NCI-H146 treated with DMSO at 0.1 percent for 48 hours (cell line): ENCODE measurements around the gene BAK1.
A peak's percentile ranks its signal among the peaks of the same experiment; 100 is the strongest.

Experiments used
- DNase-seq: peaks from one replicate; lab custom pipeline; 2025; ENCODE audit not compliant: unreplicated experiment; lab: John Stamatoyannopoulos, UW

The BAK1 gene

DNA sequence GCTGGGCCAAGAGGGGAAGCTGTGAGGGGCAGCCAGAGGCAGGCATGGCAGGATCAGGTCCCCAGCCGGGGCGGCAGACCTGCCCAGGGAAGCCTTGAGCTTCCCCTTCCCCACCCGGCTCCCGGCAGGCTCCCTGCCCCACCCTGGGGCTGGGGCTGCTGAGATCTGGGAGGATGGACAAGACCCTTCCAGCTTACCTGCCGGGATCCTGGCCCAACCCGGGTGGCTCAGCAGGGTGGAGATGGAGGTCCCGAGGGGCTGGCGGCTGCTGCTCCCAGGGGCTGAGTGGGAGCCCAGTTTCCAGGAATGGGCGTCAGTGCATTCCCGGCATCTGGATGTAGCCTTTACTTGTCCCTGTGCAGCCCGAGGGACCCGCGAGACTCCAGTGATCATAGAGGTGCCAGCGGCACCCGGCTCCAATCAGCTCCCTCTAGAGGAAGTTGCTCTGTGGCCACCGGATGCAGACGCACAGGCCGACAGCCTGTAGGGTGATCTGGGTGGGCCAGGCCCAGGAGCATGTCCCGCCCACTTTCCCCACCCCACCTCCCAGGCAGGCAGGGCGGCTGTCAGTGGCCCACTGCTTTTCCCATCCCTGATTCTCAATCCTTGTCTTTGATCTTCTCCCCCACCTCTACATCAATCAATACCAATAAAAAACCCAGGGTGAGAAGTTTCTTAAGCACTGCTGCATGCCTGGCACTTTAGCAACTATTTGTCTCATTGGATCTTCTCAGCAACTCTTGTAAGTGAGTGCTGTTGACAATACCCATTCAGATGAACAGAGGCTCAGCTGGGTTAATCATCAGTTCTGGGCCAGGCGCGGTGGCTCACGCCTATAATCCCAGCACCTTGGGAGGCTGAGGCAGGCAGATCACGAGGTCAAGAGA lies at the start of gene BAK1:
Gene BAK1 (minus strand): TSS at position 449 of the 887 bp plus-strand sequence. CDS start 2,672 bp downstream, outside the sequence.
- DNase-seq, result peak; percentile 84

DNA sequence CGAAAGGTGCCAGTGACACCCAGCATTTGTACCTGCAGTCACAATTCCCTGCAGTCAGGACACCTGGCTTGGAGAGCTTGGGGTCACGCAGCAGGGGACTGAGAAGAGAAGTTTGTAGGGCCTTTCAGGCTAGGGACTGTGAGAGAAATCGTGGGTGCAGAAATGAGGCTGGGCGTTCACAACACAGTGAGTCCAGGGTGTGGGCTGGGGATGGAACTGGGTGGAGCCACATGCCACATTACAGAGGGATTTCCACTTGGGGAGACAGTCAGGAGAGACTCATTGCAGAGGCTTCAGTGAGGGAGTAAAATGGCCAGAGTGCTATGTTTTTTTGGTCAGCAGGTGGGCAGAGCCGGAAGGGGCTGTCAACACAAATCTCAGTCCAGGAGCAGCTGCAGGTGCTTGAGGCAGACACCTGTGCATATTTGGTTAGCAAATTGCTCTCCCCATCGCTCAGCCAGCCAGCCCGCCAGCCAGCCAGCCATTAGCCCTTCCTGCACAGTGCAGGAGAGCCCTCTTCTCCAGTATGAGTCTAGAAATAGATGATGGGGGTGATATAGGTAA lies 48.4 kb upstream of the BAK1 start:
- peak; percentile 96 for DNase-seq

DNA sequence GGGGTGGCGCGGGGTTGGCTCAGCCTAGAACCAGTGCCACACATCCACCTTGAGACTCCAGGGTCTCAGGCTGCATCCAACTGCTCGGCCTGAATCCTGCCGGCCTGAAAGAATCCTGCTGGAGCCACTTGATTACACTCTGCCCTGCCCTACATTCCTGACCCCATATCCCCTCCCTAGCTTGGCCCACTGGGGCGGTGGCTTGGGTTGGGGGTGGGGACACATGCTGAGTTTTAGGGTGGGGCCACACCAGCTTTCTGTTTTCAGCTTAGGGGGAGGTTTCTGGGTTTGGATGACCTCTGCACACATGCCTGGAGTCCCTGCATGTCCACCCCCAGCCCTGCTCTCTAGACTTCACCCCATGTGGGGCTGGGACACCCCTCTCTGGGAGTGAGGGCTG lies 47.8 kb upstream of the BAK1 start:
- DNase-seq, result no peak

DNA sequence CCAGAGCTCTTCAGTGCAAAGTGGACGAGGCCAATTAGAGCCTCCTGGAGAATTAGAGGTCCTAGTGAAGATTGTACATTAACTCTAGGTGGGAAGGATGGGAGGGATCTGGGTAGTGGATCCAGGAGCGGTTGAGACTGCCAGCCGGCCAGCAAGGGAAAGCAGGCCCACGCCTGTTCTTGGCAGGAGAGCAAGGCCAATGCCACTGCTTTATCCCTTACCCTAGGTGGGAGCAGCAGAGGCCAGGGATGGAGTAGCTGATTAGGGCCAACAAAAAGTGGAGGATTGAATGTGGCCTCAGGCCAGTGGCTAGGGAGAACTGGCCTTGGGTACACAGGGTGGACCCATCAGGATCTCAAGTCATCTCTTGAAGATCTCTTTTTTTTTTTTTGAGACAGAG lies 44.8 kb upstream of the BAK1 start:
- DNase-seq, result no peak

DNA sequence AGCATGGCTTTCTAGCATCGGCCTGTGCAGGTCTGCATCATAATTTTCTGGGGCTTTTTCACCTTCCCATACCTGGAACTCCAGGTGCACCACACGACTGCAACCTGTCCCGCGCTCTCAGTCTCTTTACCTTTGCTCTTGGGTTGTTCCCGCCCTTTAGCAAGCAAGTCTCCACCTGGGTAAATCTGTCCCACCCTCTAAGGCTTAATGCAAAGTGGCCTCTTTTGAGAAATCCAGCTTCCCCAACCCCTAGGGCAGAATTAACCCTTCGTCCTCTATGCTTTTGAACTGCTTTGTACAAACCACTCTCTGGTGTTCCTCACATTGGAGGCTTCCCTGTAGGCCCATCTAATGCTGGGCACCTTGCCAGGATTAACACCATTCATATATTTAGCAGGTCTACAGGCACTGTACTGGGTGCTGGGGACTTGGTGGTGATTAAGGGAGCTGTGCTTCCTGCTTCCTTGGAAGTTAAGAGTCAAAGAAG lies 43.9 kb upstream of the BAK1 start:
- DNase-seq, result no peak

DNA sequence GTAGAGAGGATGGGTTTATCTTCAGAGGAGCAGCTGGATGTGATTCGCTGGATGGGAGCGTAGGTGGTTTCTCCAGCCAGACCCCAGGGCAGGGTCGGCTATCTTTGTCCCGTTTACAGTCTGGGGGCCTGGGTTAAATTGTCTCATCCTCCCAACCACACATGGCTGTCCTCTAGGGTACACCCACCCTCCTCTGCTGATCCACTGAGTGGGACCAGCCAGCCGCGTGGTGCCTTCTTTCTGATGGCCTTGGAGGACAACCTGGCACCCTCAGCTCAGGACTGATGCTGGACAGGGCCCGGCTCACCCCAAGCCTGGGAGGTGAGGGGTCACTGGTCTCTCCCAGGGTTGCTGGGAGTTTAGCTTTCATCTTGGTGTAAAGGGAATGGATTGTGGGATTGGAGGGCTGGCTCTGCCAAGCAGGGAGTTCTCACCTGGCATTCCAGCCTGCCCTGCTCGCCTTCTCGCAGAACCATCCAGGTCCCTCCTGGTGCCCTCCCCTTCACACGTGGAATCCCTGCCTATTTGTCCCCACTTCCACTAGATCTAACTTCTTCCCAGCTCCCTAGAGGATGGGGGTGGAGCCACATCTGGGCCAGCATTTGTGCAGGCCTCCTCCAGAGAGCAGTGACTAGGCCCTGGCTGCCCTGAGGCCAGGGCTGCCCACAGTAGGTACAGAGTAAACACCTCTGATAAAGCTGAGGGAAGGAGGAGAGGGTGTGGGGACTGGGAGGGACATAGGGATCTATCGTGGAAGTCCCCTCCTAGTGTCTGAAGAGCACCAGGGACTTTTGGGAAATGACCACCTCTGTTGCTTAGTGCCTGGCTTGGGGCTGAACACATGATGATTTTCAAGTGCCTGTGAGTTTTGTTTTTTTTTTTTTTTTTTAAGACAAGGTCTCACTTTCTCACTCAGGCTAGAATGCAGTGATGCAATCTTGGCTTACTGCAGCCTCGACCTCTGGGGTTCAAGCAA lies 42.7 kb upstream of the BAK1 start:
- no peak for DNase-seq

DNA sequence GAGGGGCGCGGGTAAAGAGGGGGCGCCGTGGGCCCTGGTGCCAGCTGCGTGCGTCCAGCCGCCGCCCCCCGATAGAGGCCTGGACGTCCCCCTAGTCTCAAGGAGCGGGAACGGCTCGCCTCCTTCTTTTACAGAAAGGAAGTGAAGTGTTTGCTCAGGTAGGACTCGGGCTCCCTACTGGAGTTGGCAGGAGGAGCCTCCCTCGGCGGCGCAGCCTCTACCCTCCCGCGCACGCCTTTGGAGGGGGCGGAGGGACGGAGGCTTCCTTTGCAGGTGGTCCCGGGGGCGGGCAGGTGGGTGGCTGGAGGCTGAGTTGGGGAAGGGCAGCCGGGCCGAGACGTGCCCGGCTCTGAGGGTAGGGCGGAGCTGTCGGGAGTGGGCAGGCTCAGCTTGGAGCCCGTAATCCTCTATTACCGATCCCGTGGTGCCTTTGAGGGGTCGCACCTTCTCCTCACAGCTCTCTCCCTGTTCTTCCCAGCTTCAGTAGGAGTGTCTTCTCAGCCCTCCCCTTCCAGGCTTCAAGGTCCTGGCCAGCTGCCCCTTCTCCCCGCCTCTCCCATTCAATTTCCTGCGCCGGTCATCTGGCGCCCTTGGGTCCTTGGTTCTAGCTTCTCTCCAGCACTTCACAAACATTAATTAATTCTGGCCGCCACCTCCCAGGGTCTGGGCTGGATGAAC lies 41.8 kb upstream of the BAK1 start:
- peak; percentile 77 for DNase-seq

DNA sequence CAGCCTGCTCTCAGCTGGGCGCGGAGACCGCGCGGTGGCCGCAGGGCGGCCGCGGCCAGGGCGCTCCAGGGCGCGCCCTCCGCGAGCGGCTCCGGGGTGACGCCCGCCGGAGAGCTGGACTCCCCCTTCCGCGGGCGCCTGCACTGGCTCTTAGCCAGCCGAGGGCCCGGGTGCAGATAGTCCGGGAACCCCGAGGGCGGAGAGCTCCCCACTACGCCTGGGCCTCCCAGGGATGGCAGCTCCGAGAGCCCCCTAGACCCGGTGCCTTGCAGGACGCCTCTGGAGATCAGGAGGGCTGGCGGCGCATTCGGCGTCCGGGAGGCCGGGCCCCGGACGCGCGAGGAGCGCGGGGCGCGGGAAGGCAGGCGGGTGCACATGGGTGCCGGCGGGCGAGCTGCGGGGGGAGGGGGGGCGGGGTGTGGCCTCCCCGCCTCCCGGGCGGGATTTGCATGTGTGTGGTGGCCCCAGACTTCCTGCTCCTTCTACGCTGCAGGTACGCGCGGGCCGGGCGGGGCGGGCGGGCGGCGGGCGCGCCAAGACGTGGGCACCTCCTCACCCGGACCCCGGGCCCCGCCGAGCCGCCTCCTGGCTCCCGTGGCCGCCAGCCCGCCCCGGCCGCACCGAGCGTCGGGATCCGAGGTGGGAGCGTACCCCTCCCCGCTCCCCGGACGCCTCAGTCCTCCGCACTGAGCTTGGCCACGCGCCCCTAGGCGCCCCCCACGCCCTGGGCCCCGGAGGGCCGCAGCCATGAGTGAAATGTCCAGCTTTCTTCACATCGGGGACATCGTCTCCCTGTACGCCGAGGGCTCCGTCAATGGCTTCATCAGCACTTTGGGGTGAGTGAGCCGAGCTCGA lies 41.0 kb upstream of the BAK1 start, which contains the start of gene ITPR3:
Gene ITPR3 (plus strand): TSS at position 467 of the 855 bp plus-strand sequence. CDS start 281 bp downstream, at position 748.
- peak; percentile 36 for DNase-seq

DNA sequence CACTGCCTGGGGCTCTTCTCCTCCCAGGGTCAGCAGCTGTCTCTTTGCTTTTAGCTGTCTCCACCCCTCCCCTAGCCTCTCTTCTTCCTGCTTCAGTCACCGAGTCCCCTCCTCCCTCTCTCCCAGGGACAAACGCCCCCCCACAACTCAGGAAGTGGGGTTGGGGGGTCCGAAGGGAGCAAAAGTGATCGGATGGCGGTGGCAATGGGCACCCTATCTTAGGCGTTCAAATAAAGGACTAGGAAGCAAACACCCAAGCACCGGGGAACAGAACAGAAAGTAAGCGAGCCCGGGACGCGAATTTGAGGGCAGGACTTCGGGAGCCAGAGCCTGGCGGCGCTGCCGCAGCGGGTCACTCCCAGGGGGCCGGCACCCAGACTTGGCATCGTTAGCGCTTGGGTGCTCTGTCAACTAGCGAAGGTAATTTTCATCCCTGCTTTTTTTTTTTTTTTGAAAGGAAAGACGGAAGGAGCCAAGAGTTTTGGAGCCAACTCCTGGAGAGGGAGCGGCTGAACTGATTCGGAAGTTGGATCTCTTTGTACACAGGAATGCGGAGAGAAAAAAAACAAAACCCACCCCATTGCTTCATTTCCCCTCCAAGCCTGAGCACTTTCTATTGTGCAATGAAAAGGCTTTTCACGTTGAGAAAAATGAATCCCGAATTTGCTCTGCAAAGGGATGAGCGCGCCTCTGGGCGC lies 40.2 kb upstream of the BAK1 start:
- no peak for DNase-seq

DNA sequence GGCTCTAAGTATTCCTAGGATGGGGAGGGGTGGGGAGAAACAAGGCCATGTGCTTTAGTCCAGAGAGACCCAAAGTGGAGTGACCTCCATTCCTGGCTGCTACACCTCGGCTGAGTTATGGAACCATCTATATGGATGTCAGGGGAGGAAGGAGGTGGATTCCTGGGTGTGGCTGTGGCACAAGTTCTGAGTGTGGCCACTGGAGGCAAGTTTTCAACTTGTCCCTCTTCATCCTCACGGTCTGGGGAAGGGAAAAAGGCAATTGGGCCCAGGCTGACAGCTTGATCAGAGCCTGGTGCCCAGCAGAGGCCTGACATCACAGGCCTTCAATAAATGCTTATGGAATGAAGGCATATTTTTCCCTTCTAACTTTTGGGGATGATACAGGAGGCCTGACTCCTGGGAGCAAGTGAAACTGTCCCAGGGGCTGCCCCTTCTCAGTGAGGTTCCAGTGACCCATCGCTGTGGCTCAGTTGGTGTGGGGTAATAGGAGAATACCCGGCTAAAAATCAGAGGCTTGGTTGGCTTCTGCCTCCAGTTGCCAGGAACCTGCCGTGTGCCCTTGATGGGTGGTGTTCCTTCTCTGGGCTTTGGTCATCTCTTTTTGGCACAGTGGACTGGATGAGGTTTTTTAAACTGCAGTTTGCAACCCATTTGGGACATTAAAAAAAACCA lies 39.2 kb upstream of the BAK1 start:
- no peak for DNase-seq

DNA sequence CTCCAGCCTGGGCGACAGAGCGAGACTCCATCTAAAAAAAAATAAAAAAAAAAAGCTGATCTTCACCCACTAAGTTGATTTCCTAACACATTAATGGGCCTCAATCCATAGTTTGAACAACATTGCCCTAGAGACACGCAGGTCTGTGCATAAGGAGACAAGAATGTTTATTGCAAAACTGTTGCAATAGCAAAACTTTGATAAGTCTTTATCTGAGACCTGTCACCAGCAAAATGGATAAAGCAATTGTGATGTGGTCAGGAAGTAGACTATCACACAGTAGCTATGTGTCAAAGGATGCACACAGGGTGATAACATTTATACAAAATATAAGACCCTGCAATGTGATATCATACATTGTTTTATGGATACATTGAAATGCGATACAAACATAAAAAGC lies 36.8 kb upstream of the BAK1 start:
- no peak for DNase-seq

DNA sequence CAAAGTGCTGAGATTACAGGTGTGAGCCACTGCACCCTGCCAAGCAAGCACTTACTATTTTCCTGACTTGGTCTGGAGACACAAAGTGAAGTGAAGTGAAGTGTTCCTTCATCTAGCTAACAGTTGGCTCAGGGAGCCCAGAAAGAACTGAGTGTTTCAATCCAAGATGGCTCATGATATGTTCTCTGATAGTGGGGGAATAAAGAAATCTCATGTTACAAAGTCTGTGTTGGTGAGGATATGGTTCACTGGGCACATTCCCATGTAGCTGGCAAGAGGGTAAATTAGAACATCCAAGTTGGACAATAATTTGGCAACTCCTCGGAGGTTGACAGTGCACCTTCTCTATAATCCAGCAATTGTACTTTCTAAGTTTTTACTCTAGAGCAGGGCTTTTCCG lies 36.0 kb upstream of the BAK1 start:
- DNase-seq, result no peak

DNA sequence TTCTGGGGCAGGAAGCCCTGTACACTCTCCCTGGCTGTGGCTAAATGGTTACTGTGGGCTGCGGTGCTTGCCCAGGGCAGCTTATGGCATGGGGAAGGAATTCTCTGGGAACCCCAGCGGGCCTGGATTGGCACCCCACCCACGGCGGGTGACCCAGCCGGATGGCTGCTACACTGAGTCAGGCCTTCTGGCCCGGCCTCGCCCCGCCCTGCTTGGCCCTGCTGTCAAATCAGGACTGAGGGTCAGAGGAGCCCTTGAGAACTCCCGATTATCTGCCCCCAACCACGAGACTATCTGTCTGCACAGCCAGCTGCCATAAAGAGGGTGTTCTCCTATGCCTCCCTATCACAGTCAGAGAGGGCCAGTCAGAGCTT lies 33.7 kb upstream of the BAK1 start:
- no peak for DNase-seq

DNA sequence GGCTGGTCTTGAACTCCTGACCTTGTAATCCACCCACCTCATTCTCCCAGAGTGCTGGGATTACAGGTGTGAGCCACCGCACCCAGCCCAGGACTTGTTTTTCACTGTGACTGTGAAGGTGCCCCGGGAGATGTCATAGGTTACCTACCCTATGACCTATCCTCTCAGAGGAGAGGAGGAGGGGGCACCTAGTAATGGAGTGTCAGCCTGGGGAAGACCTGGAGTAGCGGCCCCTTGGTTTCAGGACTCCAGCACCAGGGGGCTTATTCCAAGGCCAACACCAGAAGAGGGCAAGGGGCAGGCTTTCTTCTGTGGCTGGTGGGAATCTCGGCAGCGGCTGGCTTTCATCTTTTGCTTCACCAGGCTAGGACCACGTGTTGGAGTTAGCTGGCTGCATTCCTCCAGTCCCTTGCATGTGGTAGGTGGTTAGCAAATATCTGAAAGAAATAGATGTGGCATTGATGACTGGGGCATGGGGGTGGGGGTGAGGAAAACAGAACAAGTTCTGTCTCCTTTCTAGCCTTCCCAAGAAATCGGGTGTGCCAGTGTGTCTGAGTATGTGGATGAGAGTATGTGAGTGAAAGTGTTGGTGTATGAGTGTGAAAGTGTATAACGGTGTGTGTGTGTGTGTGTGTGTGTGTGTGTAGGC lies 33.2 kb upstream of the BAK1 start:
- DNase-seq, result no peak

DNA sequence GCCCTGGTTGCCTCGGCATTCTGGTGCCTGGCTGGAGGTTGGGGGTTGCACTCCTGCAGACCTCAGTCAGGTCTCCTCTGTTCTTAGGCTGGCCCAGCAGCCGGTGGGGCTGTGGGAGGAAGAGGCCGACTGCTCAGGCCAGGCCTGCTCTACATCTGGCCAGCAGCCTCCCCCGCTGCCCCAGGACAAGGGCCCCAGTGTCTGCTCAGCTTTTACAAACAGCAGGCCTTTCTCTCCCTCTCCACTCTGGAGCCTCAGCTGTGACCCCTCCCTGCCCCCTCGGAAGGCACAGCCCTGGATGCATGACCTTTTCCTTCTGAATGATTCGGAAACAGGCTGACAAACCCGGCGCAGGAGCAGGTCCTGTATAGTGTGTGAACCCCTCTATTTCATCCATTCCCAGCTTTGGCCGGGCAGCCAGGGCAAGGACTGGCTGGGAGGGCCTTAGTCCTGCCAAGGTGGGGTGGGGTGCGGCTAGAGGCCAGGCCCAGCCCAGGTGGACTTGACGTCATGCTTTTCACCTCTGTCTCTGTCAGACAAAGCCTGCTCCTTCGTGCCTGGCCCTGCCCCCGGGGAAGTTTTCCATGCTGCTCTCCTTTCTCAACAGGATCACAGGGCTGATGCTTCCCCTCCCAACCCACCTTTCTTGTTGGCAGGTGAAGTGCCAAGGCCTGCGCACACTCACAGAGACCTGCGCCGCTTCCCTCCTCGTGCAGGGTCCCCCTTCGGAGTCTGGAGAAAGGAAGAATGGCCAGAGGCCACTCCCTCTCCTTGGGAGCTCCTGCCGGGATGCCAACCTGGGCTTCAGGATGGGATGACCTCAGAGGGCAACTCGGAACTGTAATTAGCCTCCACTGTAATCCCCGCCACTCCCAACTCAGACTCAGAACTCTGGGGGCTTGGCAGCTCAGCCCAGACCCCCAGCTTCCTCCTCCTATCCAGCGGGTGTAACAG lies 31.0 kb upstream of the BAK1 start:
- DNase-seq, result no peak

DNA sequence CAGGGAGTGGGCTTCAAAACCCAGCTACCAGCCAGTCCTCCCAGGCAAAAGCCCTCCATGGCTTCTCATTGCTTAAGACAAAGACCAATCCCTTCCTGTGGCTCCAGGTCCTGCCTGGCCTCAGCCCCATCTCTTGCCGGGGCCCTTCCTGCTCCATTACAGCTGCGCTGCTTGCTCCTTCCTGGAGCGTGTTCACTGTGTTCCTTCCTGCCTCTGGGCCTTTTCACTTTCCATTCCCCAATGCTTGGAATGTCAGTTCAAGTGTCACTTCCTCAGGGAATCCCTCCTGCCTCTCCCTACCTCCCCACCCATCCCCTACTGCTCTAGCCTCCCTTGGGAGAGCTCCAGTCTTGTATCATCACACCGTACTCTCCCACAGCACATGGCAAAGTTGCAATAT lies 30.0 kb upstream of the BAK1 start:
- DNase-seq, result no peak

DNA sequence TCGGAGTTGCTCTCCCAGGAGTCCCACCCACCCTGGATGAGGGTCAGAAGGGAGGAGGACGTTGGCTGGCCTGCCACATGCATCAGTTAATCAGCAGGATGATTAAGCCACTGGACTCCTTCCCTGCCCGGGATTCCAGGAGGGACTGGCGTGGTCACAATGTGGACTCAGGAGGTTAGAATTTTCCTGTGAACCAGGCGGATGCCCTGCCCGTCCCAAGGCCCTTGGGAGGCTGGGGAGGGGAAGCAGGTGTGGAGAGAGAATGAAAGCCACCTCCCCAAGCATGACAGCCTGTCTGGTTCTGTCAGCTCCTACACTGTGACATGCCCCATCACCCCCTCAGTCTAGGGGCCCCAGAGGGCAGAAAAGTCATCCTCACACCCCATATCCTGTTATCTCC lies 29.5 kb upstream of the BAK1 start:
- DNase-seq, result no peak
